Neural cell (in vitro differentiated cells): Measurements from ENCODE around the gene SLC6A17.

ENCODE experiments used
- CTCF ChIP-seq: fragments of 450-650 bp; IDR thresholded peaks from 2 replicates; pipeline ENCODE4 v1.5.1; 2014; ENCODE audit warnings: antibody characterized with exemption, mild to moderate bottlenecking, moderate library complexity; ENCODE audit not compliant: poor library complexity, severe bottlenecking
- EP300 ChIP-seq: fragments of 450-650 bp; conservative IDR thresholded peaks from 2 replicates; pipeline ENCODE4 v1.6.1; 2014; ENCODE audit warnings: antibody characterized with exemption, mild to moderate bottlenecking, moderate library complexity; ENCODE audit not compliant: poor library complexity, severe bottlenecking
- EZH2 ChIP-seq: fragments of 200-600, 300-800 bp; shearing (Covaris generic), sonication (generic); IDR thresholded peaks from 2 replicates; pipeline ENCODE4 v1.6.1; 2014; ENCODE audit warnings: antibody characterized with exemption, low read length, borderline replicate concordance, mild to moderate bottlenecking; ENCODE audit not compliant: insufficient read depth, poor library complexity, severe bottlenecking
- MXI1 ChIP-seq: fragments of 450-650 bp; conservative IDR thresholded peaks from 2 replicates; pipeline ENCODE4 v1.6.1; 2014; ENCODE audit warnings: antibody characterized with exemption, mild to moderate bottlenecking; ENCODE audit not compliant: poor library complexity, severe bottlenecking
- RAD21 ChIP-seq: fragments of 450-650 bp; conservative IDR thresholded peaks from 2 replicates; pipeline ENCODE4 v1.6.1; 2014; ENCODE audit warnings: antibody characterized with exemption, mild to moderate bottlenecking, moderate library complexity
- REST ChIP-seq: IDR thresholded peaks from 2 replicates; pipeline ENCODE4 v1.6.1; 2012; ENCODE audit warnings: borderline replicate concordance
- SMC3 ChIP-seq: fragments of 450-650 bp; conservative IDR thresholded peaks from 2 replicates; pipeline ENCODE4 v1.6.1; 2014; ENCODE audit warnings: antibody characterized with exemption, mild to moderate bottlenecking, moderate library complexity; ENCODE audit not compliant: poor library complexity
- TAF1 ChIP-seq: IDR thresholded peaks from 2 replicates; pipeline ENCODE4 v1.6.1; 2012; ENCODE audit warnings: low read depth

GRCh38 chr1:110220324-110220723 is 70.0 kb downstream of the SLC6A17 start:
- no peak for TF ChIP-seq CTCF
- no peak for TF ChIP-seq SMC3
- TF ChIP-seq MXI1, result no peak
- no peak for TF ChIP-seq TAF1
- no peak for TF ChIP-seq EP300
- TF ChIP-seq EZH2, result no peak
- no peak for TF ChIP-seq RAD21
- TF ChIP-seq REST, result no peak
